CD4-positive, alpha-beta memory T cell (primary cell): ENCODE data around the gene HYAL2. TPM values are rescaled to one million over a fixed set of nuclear protein-coding genes. Genes with fewer than 3 reads are reported as not detected.

Source experiments
- CTCF ChIA-PET: fragments of 350-600 bp; sonication (Branson Sonifier 250); formaldehyde crosslinking; loops from one replicate; lab custom pipeline; 2021; ENCODE audit warnings: inconsistent platforms; ENCODE audit not compliant: partially characterized antibody; lab: Charles Lee
- POLR2A ChIA-PET: fragments of 350-600 bp; sonication (Branson Sonifier 250); formaldehyde crosslinking; loops from one replicate; lab custom pipeline; 2021; ENCODE audit not compliant: partially characterized antibody; lab: Charles Lee
- DNase-seq, 5 donors: peaks; one replicate each; pipeline versions ENCODE4 v3.0.0 to v3.0.0-alpha.2; 2020 to 2022; ENCODE audit warnings: mixed read lengths in 1 of 5
- H3K27ac ChIP-seq: one replicate; pipeline ENCODE4 v1.7.0; 2013; ENCODE audit warnings: low read depth, low read length
- H3K27me3 ChIP-seq: 2 replicates; pipeline ENCODE4 v1.7.0; 2013; ENCODE audit warnings: mild to moderate bottlenecking, low read length, moderate library complexity; ENCODE audit not compliant: insufficient read depth
- H3K36me3 ChIP-seq: 2 replicates; pipeline ENCODE4 v1.7.0; 2013; ENCODE audit warnings: mild to moderate bottlenecking, low read length, moderate library complexity; ENCODE audit not compliant: insufficient read depth
- H3K4me1 ChIP-seq: 2 replicates; pipeline ENCODE4 v1.7.0; 2013; ENCODE audit warnings: mild to moderate bottlenecking, low read length, moderate library complexity; ENCODE audit not compliant: insufficient read depth
- H3K4me3 ChIP-seq, 2 donors: one replicate each; pipeline ENCODE4 v1.7.0; 2013; ENCODE audit warnings: low read length in 2 of 2, mild to moderate bottlenecking in 1 of 2
- H3K9me3 ChIP-seq, 2 donors: one replicate each; pipeline ENCODE4 v1.7.0; 2013; ENCODE audit warnings: low read length in 2 of 2, control low read depth in 1 of 2; ENCODE audit not compliant: control insufficient read depth in 1 of 2
- H3K27ac Mint-ChIP-seq, 7 donors: one replicate each; pipeline ENCODE4 v1.8.0; 2020 to 2021; ENCODE audit warnings: mixed read lengths in 7 of 7, mild to moderate bottlenecking in 6 of 7, inconsistent platforms in 3 of 7, moderate library complexity in 3 of 7
- H3K27me3 Mint-ChIP-seq, 2 donors: one replicate each; pipeline ENCODE4 v1.8.0; 2020 to 2021; ENCODE audit warnings: mixed read lengths in 2 of 2
- H3K36me3 Mint-ChIP-seq, 2 donors: one replicate each; pipeline ENCODE4 v1.8.0; 2020 to 2021; ENCODE audit warnings: mixed read lengths in 2 of 2, inconsistent platforms in 1 of 2, mild to moderate bottlenecking in 1 of 2
- H3K4me1 Mint-ChIP-seq, 4 donors: one replicate each; pipeline ENCODE4 v1.8.0; 2020 to 2021; ENCODE audit warnings: mixed read lengths in 4 of 4, mild to moderate bottlenecking in 1 of 4
- H3K4me3 Mint-ChIP-seq, 8 donors: one replicate each; pipeline ENCODE4 v1.8.0; 2020 to 2021; ENCODE audit warnings: mixed read lengths in 8 of 8, mild to moderate bottlenecking in 7 of 8, moderate library complexity in 6 of 8, inconsistent platforms in 3 of 8
- H3K9me3 Mint-ChIP-seq, 8 donors: one replicate each; pipeline ENCODE4 v1.8.0; 2020 to 2021; ENCODE audit warnings: mixed read lengths in 8 of 8, mild to moderate bottlenecking in 5 of 8, inconsistent platforms in 3 of 8, moderate library complexity in 1 of 8
- intact Hi-C: fragments of 100-400 bp; cut with micrococcal nuclease; formaldehyde crosslinking; loops from one replicate; pipeline ENCODE4 v1.15.1; 2023
- polyA plus RNA-seq, 2 donors: library from polyadenylated mRNA; unstranded; fragments of 300-500 nt; fragmentation: Illumina TruSeq; gene quantifications; one replicate each; pipeline ENCODE4 v1.2.3, GENCODE V29; 2021
- total RNA-seq, 2 experiments: library from RNA; stranded (reverse); gene quantifications; one replicate each; pipeline ENCODE4 v1.2.3, GENCODE V29; 2021

HYAL2 gene
- total and polyA plus RNA-seq, 4 experiments from 2014 or later, result 3.7 to 12.3 (median 7.2) TPM

DNA sequence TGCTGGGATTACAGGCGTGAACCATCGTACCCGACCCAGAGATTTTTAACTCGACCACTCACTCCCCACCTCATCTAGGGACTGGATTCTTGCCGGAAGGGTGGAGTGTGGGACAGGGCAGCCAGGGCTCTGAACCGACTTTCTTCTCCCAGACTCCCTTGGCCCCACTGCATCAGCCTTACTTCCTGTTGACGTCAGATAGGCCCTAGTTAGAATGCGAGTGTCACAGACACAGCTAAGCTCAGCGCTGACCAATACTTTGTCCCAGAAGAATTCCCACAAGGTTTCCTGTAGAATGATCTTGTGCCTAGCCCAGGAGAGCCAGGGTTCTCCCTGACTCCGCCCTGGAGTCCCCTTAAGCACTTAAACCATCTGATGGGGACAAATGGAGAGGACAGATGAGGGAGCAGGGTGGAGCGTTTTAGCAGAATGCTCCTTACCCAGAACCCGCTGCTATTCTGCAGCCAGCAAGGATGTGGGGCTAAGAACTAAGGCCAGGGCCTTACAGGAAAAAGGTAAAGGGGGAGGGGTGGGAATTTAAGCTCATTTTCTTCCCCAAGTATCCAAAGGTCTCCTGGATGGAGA, 11.3 kb upstream of the HYAL2 start:
- peaks cover 32% of the 10 kb centered on the region for H3K36me3 ChIP-seq
- no peaks in the 10 kb centered on the region for H3K27me3 ChIP-seq
- no peak overlapping the region for H3K4me3 ChIP-seq
- CTCF ChIA-PET, result interaction anchor here (0.7 to 1.7 kb wide), 2 partner anchors 10 to 16 kb away, joined by 3 to 7 read pairs; partner anchors contain the start of gene HYAL2
- Mint-ChIP-seq H3K4me1 (peaks cover 25 to 54% (median 41%) of the 10 kb centered on the region in 4 donors), H3K27ac (peak overlapping the region; percentile 85 to 96 (median 93)), H3K9me3 (peaks cover 0 to 4% (median 0%) of the 10 kb centered on the region in 8 donors), H3K27me3 (no peaks in the 10 kb centered on the region), H3K4me3 (peak overlapping the region in 7 of 8 donors; percentile 21 to 71 (median 56)), H3K36me3 (peaks cover 4 to 45% of the 10 kb centered on the region in 2 donors)
- intact Hi-C loops, result no loop called here
- peak in 3 of 5 donors; percentile 22 to 61 (median 29) for DNase-seq
- peaks cover 53% of the 10 kb centered on the region for H3K4me1 ChIP-seq
- POLR2A ChIA-PET, result interaction anchor here (1.5 to 20.5 kb wide), 4 partner anchors 14 to 278 kb away, joined by 3 to 595 read pairs (median 161); partner anchors contain the start of genes CISH, CYB561D2, HYAL2 and HYAL3
- H3K27ac ChIP-seq, result peak overlapping the region; percentile 96
- no peaks in the 10 kb centered on the region for H3K9me3 ChIP-seq

DNA sequence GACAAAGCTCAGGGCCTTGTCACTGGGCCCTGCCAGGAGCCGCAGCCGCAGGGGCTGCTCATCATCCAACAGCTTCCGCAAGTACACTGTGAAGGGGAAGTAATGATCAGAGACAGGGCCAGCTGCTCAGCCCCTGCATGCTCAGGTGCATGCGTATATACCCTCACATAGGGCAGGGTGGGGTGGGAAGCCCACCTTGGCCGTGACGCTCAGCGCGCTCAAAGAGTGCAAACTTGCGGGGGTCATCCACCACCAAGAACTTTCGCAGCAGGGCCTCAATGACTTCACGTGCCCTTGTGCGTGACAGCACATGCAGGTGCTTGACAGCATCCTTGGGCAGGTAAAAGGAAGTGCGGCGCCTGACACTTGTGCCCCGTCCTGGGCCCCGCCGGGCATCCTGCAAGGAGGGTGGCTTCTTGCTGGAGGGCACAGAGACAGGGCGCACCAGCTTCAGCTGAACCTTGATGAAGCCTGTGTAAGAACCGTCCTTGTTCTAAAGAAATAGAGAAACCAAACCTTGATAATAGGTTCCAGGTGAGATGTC, 8.9 kb upstream of the HYAL2 start:
- intact Hi-C loops, result no loop called here
- Mint-ChIP-seq H3K9me3 (peaks cover 0 to 3% (median 0%) of the 10 kb centered on the region in 8 donors), H3K4me1 (peaks cover 27 to 61% (median 40%) of the 10 kb centered on the region in 4 donors), H3K4me3 (no peak overlapping the region), H3K27ac (peak overlapping the region in 2 of 7 donors; percentile 22 to 44), H3K27me3 (no peaks in the 10 kb centered on the region), H3K36me3 (peaks cover 4 to 42% of the 10 kb centered on the region in 2 donors)
- H3K9me3 ChIP-seq, result no peaks in the 10 kb centered on the region
- H3K4me1 ChIP-seq, result peaks cover 55% of the 10 kb centered on the region
- H3K36me3 ChIP-seq, result peaks cover 32% of the 10 kb centered on the region
- peak in 1 of 5 donors; percentile 18 for DNase-seq
- no peaks in the 10 kb centered on the region for H3K27me3 ChIP-seq
- H3K27ac ChIP-seq, result no peak overlapping the region
- CTCF ChIA-PET, result interaction anchor here (1.0 kb wide), 1 partner anchor 10 kb away, joined by 3 read pairs; no protein-coding TSS in a partner anchor
- POLR2A ChIA-PET, result interaction anchor here (1.3 to 20.5 kb wide), 3 partner anchors 9 to 20 kb away, joined by 4 to 595 read pairs (median 27); partner anchors contain the start of genes CYB561D2, NPRL2, RASSF1 and TMEM115
- no peak overlapping the region for H3K4me3 ChIP-seq

DNA sequence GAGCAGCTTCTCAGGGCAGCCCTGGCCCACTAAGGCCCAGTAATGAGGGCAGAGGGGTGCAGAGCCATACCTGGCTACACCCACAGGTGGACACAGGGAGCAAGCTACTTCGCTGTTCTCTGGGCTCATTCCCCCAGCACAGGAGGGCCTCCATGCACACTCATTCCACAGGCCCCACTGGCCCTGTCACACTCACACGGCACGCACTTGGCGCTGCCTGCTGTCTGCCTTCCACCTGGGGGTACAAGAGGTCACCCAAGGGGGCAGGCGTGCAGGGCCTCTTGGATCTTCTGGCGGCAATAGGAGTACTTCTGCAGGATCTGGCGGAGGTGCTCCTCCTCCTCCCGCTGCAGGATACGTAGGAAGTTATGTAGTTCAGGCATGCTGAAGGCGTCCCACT, 7.8 kb upstream of the HYAL2 start:
- ChIA-PET CTCF (interaction anchor here (0.9 kb wide), 1 partner anchor 17 kb away, joined by 3 read pairs; no protein-coding TSS in a partner anchor), POLR2A (interaction anchor here (3.5 to 20.5 kb wide), 3 partner anchors 7 to 21 kb away, joined by 27 to 595 read pairs (median 81); partner anchors contain the start of genes CYB561D2, NPRL2, RASSF1 and TMEM115)
- peak in 1 of 5 donors; percentile 22 for DNase-seq
- H3K4me3 ChIP-seq, result no peak overlapping the region
- H3K4me3 Mint-ChIP-seq, result peak overlapping the region in 1 of 8 donors; percentile 15
- H3K9me3 Mint-ChIP-seq, result peaks cover 0 to 3% (median 0%) of the 10 kb centered on the region in 8 donors
- no peaks in the 10 kb centered on the region for H3K9me3 ChIP-seq
- H3K36me3 ChIP-seq, result peaks cover 42% of the 10 kb centered on the region
- H3K4me1 ChIP-seq, result peaks cover 44% of the 10 kb centered on the region
- no peaks in the 10 kb centered on the region for H3K27me3 Mint-ChIP-seq
- peaks cover 4 to 47% of the 10 kb centered on the region in 2 donors for H3K36me3 Mint-ChIP-seq
- H3K27me3 ChIP-seq, result no peaks in the 10 kb centered on the region
- intact Hi-C loops, result no loop called here
- no peak overlapping the region for H3K27ac ChIP-seq
- H3K4me1 Mint-ChIP-seq, result peaks cover 22 to 51% (median 32%) of the 10 kb centered on the region in 4 donors
- H3K27ac Mint-ChIP-seq, result peak overlapping the region in 1 of 7 donors; percentile 44

DNA sequence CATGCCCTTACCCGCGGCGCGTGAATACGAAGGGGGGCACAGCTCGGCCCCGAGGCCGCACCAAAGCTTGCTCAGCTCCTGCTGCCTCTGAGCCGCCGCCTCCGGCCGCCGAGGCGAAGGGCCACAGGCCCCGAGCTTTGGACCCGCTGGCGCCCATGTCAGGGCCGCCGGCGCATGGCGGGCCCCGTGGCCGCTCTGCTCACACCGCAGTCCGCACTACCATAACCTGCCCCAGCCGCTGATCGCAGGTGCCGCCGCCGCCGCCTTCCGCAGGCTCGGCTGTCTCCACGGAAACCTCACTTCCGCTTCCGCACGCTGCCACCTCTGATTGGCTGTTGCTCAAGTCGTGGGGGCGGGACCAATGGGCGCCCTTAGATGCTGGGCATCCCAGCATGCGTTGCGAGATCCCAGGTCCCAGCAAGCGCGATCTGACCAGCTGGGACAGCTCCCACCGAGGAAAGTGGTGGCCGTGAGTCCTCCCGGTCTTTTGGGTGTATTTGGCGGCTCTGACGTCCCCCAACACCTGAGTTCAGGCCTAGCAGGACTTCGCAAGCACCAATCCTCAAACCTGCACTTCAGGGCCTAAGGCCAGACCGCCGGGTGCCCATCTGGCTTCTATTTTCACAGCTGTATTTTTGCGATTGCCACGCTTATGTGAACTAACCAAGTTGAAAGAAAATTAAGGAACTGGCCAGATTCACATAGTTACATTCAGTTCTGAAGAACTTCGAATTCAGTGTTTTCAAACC, 5.6 kb upstream of the HYAL2 start, which contains the start of gene TUSC2:
TSS of gene TUSC2 (minus strand) at position 281 of the 749 bp plus-strand sequence. CDS start at position 157, 124 bp downstream.
- peak within 1 kb of the TSS; percentile 82 for H3K27ac ChIP-seq
- no peaks in the 10 kb centered on the region for H3K9me3 ChIP-seq
- Mint-ChIP-seq H3K27ac (peak within 1 kb of the TSS; percentile 93 to 97 (median 97)), H3K36me3 (peaks cover 0 to 49% of the 10 kb centered on the region in 2 donors), H3K27me3 (no peaks in the 10 kb centered on the region), H3K4me3 (peak within 1 kb of the TSS; percentile 91 to 97 (median 94)), H3K4me1 (peaks cover 13 to 42% (median 23%) of the 10 kb centered on the region in 4 donors), H3K9me3 (peaks cover 0 to 1% (median 0%) of the 10 kb centered on the region in 8 donors)
- H3K36me3 ChIP-seq, result peaks cover 37% of the 10 kb centered on the region
- DNase-seq, result peak; percentile 91 to 96 (median 93)
- intact Hi-C loops, result loop anchor here (1.0 to 2.0 kb wide), 5 partner anchors 9 to 36 kb away; partner anchors contain the start of genes HYAL3, IFRD2, NAA80 and TMEM115
- peaks cover 22% of the 10 kb centered on the region for H3K4me1 ChIP-seq
- H3K27me3 ChIP-seq, result no peaks in the 10 kb centered on the region
- CTCF ChIA-PET, result interaction anchor here (1.0 to 3.4 kb wide), 9 partner anchors 9 to 102 kb away, joined by 3 to 17 read pairs (median 4); partner anchors contain the start of genes HYAL3, NAA80 and NPRL2
- POLR2A ChIA-PET, result interaction anchor here (1.0 to 20.5 kb wide), 10 partner anchors 10 to 241 kb away, joined by 3 to 595 read pairs (median 8); partner anchors contain the start of genes CYB561D2, HEMK1, HYAL3 and IFRD2
- H3K4me3 ChIP-seq, result peak within 1 kb of the TSS; percentile 73 to 91

DNA sequence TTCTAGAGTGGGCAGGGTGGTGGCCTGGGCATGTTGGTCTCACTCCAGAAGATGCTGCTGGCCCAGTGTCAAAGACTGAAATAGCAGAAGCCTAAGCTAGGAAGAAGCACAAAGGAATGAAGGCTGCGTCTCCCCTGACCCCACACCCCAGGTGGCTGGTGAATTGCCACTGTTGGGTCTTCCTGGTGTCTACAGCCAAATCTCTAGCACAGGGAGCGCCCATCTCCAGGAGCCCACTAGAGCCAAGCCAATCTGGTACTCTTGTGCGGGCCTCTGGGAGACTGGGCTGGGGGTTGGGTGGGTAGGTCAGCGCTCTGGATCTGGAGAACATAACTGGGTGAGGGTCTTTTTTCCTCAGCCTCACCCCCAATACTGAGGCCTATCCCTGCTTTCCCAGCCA, 4.6 kb upstream of the HYAL2 start:
- peaks cover 0 to 48% of the 10 kb centered on the region in 2 donors for H3K36me3 Mint-ChIP-seq
- H3K27ac ChIP-seq, result peak overlapping the region; percentile 82
- peaks cover 0 to 1% (median 0%) of the 10 kb centered on the region in 8 donors for H3K9me3 Mint-ChIP-seq
- H3K27me3 Mint-ChIP-seq, result no peaks in the 10 kb centered on the region
- peak overlapping the region; percentile 73 to 91 for H3K4me3 ChIP-seq
- peaks cover 35% of the 10 kb centered on the region for H3K36me3 ChIP-seq
- H3K4me1 Mint-ChIP-seq, result peaks cover 14 to 37% (median 23%) of the 10 kb centered on the region in 4 donors
- peak in 1 of 5 donors; percentile 33 for DNase-seq
- peak overlapping the region; percentile 80 to 97 (median 94) for H3K4me3 Mint-ChIP-seq
- no peaks in the 10 kb centered on the region for H3K27me3 ChIP-seq
- no peaks in the 10 kb centered on the region for H3K9me3 ChIP-seq
- ChIA-PET POLR2A (interaction anchor here (1.6 to 20.5 kb wide), 9 partner anchors 9 to 242 kb away, joined by 4 to 595 read pairs (median 27); partner anchors contain the start of genes CYB561D2, HEMK1, HYAL3 and IFRD2), CTCF (interaction anchor here (1.0 to 3.4 kb wide), 8 partner anchors 8 to 81 kb away, joined by 3 to 17 read pairs (median 4); partner anchors contain the start of genes HYAL3 and NAA80)
- intact Hi-C loops, result no loop called here
- peak overlapping the region in 6 of 7 donors; percentile 78 to 94 (median 87) for H3K27ac Mint-ChIP-seq
- peaks cover 24% of the 10 kb centered on the region for H3K4me1 ChIP-seq

DNA sequence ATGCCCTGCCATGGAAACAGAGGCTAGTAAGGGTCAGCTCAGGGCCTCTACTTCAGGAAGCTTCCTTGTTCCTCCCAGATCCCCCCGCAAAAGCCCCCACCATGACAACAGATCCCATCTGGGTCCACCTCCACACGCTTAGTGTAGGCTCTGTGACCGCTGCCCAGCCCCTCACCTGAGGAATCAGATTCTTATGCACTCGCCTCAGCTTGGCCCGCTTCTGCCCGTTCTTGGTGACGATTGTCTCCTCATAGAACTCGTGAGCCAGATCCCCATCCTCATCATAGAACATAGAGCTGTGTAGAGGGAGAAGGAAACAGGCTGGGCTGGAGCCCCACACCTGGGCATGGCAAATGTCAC, 3.6 kb upstream of the HYAL2 start:
- H3K36me3 ChIP-seq, result peaks cover 26% of the 10 kb centered on the region
- ChIA-PET CTCF (interaction anchor here (0.8 to 3.4 kb wide), 6 partner anchors 11 to 132 kb away, joined by 3 to 17 read pairs (median 3); partner anchors contain the start of genes CYB561D2, HYAL3, NAA80 and NPRL2), POLR2A (interaction anchor here (3.8 to 20.5 kb wide), 3 partner anchors 10 to 27 kb away, joined by 16 to 595 read pairs (median 144); partner anchors contain the start of genes CYB561D2, HYAL3, NAA80 and NPRL2)
- peak overlapping the region in 5 of 8 donors; percentile 21 to 61 (median 41) for H3K4me3 Mint-ChIP-seq
- peaks cover 0 to 39% of the 10 kb centered on the region in 2 donors for H3K36me3 Mint-ChIP-seq
- peaks cover 0 to 1% (median 0%) of the 10 kb centered on the region in 8 donors for H3K9me3 Mint-ChIP-seq
- peak overlapping the region in 3 of 7 donors; percentile 62 to 79 (median 70) for H3K27ac Mint-ChIP-seq
- H3K9me3 ChIP-seq, result no peaks in the 10 kb centered on the region
- peaks cover 28% of the 10 kb centered on the region for H3K4me1 ChIP-seq
- intact Hi-C loops, result no loop called here
- peak in 1 of 5 donors; percentile 16 for DNase-seq
- H3K27me3 Mint-ChIP-seq, result no peaks in the 10 kb centered on the region
- no peaks in the 10 kb centered on the region for H3K27me3 ChIP-seq
- no peak overlapping the region for H3K4me3 ChIP-seq
- H3K4me1 Mint-ChIP-seq, result peaks cover 14 to 37% (median 23%) of the 10 kb centered on the region in 4 donors
- H3K27ac ChIP-seq, result no peak overlapping the region
